Cardiac muscle cell (in vitro differentiated cells and primary cell): ENCODE measurements around the gene ALKBH5. TPM values are rescaled to one million over a fixed set of nuclear protein-coding genes. Genes with fewer than 3 reads are reported as not detected.

Source experiments
- DNase-seq, 2 donors: peaks; one replicate each; pipeline versions ENCODE4 v3.0.0 to v3.0.0-alpha.2; 2010 to 2017; ENCODE audit warnings: low read depth in 1 of 2, low spot score in 1 of 2
- H3K27ac ChIP-seq: fragments of 200-600 bp; sonication (generic); 2 replicates; pipeline ENCODE4 v1.5.1; 2016
- H3K27me3 ChIP-seq: fragments of 200-600 bp; sonication (generic); 2 replicates; pipeline ENCODE4 v1.6.0; 2016; ENCODE audit warnings: control low read depth
- H3K36me3 ChIP-seq: fragments of 200-600 bp; sonication (generic); 2 replicates; pipeline ENCODE4 v1.5.1; 2016; ENCODE audit warnings: control low read depth
- H3K4me1 ChIP-seq: fragments of 200-600 bp; sonication (generic); 2 replicates; pipeline ENCODE4 v1.8.1; 2017; ENCODE audit warnings: low read depth, mild to moderate bottlenecking, mixed run types
- H3K4me3 ChIP-seq: fragments of 200-600 bp; sonication (generic); 2 replicates; pipeline ENCODE4 v1.5.1; 2016; ENCODE audit warnings: mild to moderate bottlenecking
- H3K9me3 ChIP-seq: fragments of 200-600 bp; sonication (generic); 2 replicates; pipeline ENCODE4 v1.5.1; 2017; ENCODE audit warnings: low read depth, mild to moderate bottlenecking, control low read depth
- polyA plus RNA-seq: library from polyadenylated mRNA; unstranded; fragments of >200 nt; fragmentation: Nextera tagmentation; extraction: Ambion mirVana; gene quantifications from 2 replicates; pipeline ENCODE4 v1.2.1, GENCODE V29; 2016
- total RNA-seq: library from RNA; depleted of rRNA; stranded (reverse); fragments of >200 nt; gene quantifications from 2 replicates; pipeline ENCODE4 v1.2.3, GENCODE V29; 2016
- TF ChIP-seq, protein P1 (sequence below): IDR thresholded peaks from 2 replicates; pipeline ENCODE4 v1.5.1; 2012; ENCODE audit warnings: low read depth, mild to moderate bottlenecking, low read length

Gene ALKBH5
- total and polyA plus RNA-seq, 2 experiments from 2014 or later = 257 to 279 TPM

DNA sequence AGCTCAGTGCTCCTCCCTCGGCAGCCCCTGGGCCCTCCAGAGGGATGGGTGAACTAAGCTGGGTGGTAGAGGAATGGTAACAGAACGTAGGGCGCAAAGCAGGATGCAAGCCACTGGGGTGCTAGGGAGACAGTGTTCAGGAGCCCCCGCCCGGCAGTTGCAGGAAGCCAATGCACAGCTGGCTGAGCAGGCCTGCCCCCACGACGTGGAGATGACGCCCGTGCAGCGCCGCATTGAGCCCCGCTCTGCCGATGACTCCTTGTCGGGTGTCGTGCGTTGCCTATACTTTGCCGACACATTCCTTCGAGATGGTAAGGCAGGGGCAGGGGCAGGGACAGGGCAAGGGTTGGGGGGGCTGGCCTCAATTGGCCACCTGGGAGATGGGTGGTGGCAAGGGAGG lies 54.7 kb downstream of the ALKBH5 start:
- no peaks in the 10 kb centered on the region for H3K27me3 ChIP-seq
- no peak for DNase-seq
- no peak overlapping the region for H3K4me3 ChIP-seq
- no peaks in the 10 kb centered on the region for H3K9me3 ChIP-seq
- no peak overlapping the region for H3K27ac ChIP-seq
- TF ChIP-seq, protein P1, sequence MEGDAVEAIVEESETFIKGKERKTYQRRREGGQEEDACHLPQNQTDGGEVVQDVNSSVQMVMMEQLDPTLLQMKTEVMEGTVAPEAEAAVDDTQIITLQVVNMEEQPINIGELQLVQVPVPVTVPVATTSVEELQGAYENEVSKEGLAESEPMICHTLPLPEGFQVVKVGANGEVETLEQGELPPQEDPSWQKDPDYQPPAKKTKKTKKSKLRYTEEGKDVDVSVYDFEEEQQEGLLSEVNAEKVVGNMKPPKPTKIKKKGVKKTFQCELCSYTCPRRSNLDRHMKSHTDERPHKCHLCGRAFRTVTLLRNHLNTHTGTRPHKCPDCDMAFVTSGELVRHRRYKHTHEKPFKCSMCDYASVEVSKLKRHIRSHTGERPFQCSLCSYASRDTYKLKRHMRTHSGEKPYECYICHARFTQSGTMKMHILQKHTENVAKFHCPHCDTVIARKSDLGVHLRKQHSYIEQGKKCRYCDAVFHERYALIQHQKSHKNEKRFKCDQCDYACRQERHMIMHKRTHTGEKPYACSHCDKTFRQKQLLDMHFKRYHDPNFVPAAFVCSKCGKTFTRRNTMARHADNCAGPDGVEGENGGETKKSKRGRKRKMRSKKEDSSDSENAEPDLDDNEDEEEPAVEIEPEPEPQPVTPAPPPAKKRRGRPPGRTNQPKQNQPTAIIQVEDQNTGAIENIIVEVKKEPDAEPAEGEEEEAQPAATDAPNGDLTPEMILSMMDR = no peak
- peaks cover 19% of the 10 kb centered on the region for H3K36me3 ChIP-seq
- H3K4me1 ChIP-seq = peaks cover 8% of the 10 kb centered on the region

DNA sequence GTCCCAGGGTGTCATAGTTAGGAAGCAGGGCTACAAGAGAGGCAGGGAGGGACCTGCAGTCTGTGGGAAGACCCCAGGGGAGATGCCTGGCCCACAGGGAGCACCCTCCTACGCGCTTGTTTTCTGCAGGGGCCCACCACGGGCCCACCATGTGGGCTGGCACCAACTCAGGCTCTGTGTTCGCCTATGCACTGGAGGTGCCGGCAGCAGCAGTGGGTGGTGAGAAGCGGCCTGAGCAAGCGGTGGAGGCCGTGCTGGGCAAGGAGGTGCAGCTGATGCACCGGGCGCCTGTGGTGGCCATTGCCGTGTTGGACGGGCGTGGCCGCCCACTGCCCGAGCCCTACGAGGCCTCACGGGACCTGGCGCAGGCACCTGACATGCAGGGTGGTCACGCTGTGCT lies 56.8 kb downstream of the ALKBH5 start:
- TF ChIP-seq, protein P1 = no peak
- Histone ChIP-seq H3K4me1 (peaks cover 8% of the 10 kb centered on the region), H3K9me3 (no peaks in the 10 kb centered on the region), H3K36me3 (peaks cover 22% of the 10 kb centered on the region), H3K4me3 (no peak overlapping the region), H3K27me3 (no peaks in the 10 kb centered on the region), H3K27ac (no peak overlapping the region)
- no peak for DNase-seq

DNA sequence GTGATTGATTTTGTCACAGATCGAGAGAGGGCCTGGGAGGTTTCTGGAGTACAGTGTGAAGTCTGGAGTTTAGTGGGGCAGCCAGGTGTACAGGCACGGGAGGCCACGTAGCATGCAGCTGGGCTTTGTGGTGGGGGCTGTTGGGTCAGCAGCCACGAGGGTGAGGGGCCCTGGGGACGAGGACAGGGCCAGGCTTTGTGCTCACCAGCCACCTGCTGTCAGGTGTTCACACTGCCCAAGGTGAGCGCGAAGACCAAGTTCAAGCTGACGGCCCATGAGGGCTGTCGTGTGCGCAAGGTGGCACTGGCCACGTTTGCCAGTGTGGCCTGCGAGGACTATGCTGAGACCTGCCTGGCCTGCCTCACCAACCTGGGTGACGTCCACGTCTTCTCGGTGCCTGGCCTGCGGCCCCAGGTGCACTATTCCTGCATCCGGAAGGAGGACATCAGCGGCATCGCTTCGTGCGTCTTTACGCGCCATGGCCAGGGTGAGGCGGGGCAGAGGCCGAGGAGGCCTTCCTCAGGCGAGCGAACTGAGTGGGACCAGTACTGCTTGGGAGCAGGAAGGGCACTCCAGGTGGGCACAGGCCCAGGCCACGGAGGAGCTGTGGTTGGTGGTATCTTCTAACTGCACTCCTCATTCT lies 57.7 kb downstream of the ALKBH5 start:
- H3K4me1 ChIP-seq = peaks cover 8% of the 10 kb centered on the region
- TF ChIP-seq, protein P1 = no peak

DNA sequence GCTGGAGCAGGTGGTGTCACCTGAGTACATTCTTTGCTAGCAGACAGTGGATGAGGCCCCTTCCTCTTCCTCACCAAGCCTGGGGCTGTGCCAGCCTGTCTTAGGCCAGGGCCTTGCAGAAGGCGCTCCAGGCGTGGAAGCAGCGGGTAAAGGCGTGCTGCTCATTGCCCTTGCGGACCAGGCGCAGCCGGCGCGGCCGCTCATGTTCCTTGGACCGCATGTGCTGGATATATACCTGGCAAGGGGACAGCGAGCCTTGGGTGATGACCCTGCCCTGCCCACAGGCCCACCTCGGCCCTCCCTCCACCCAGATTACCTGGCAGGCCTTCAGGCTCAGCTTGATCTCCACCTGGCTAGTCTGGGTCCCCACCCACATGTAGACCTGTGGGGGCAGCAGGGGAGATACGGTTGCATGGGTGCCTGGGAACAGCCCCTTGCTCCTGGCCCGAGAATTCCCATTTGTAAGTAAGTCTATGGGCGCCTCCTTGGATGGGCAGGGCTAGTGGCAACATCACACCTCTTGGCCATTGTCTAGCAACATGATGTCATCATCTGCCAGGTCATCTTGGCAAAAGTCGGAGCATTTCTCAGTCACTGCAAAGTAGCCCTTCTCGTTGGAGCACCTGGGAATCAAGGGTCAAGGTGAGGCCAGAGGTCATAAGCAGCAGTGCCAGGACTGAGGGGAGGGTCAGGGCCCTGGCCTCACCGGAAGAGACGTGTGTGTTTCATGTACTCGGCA lies 61.6 kb downstream of the ALKBH5 start:
- no peak overlapping the region for H3K27ac ChIP-seq
- no peaks in the 10 kb centered on the region for H3K4me1 ChIP-seq
- no peak overlapping the region for H3K4me3 ChIP-seq
- H3K9me3 ChIP-seq = no peaks in the 10 kb centered on the region
- H3K36me3 ChIP-seq = peaks cover 23% of the 10 kb centered on the region
- TF ChIP-seq, protein P1 = no peak
- no peak for DNase-seq
- no peaks in the 10 kb centered on the region for H3K27me3 ChIP-seq

More for the DNA sequence above, 57.7 kb downstream of the ALKBH5 start:
- H3K27me3 ChIP-seq = no peaks in the 10 kb centered on the region
- no peak for DNase-seq
- no peak overlapping the region for H3K27ac ChIP-seq
- H3K36me3 ChIP-seq = peaks cover 23% of the 10 kb centered on the region
- no peak overlapping the region for H3K4me3 ChIP-seq
- H3K9me3 ChIP-seq = no peaks in the 10 kb centered on the region

DNA sequence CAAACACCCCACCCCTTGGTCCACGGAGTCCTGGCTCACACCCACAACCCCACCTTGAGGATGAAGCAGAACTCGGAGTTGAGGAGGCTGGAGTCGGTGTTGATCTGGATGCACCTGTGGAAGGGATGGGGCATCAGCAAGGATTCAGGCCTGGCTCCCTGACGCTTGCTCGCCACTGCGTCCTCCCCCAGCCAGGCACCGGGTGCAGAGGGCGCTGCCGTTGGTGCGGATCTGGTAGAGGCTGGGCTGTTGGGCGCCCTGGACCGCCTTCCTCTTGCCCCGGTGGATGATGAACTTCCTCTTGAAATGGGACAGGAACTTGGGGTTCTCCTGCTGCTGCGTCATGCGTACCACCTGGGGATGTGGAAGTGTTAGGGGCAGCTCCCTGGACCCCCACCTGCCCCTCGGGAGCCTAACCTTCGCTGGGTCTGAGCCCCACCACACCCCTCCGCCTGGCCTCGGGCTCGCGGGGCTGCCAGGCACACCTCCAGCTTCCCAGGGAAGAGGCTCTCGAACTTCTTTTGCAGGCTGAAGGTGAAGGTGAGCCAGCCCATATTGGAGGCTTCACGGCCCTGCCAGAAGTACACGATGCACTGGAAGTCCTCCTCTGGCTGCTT lies 62.6 kb downstream of the ALKBH5 start:
- peaks cover 32% of the 10 kb centered on the region for H3K36me3 ChIP-seq
- no peak overlapping the region for H3K4me3 ChIP-seq
- DNase-seq = no peak
- H3K4me1 ChIP-seq = no peaks in the 10 kb centered on the region
- TF ChIP-seq, protein P1 = no peak
- H3K27me3 ChIP-seq = no peaks in the 10 kb centered on the region
- H3K9me3 ChIP-seq = no peaks in the 10 kb centered on the region
- no peak overlapping the region for H3K27ac ChIP-seq
